ENCODE results near the gene TSPAN2.
A peak's percentile ranks its signal among the peaks of the same experiment; 100 is the strongest.

Gene TSPAN2

DNA sequence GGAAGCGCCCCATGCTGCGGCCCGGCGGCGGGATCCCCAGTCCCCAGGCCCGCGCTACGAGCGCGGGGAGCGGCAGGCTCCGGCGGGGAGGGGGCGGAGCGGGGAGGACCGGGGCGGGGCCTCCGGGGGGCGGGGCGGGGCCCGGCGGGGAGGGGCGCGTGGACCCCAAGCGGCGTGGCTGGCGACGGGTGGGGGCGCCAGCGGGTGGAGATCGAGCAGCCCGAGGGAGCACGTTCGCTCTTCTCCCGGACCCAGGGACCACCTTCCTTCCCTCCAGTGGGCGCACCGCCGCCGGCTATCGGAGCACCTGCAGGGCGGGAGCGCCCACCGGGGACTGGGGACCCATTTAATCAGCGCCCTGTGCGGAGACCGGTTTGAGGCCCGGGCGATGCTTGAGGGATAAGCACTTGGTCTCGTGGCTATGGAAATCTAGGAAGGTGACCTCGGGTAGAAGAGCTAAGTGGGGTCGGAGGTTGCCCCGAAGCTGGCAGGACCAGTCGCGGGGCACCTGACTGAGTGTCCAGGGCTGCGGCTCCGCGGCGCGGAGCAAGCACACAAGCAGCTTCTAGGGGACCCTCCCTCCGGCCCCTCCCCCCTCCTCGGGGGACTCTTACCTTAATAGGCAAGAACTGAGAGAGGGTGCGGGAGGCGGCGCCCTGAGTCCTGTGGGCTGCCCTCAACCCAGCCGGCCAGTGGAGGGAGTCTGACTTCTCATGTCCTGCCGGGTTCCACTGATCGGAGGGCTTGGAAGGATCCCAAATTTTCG, at the start of gene TSPAN2:
Gene TSPAN2, minus strand, starts transcription at position 84 of the 766 bp plus-strand sequence. Its CDS starts 71 bp downstream, at position 13.
- no peak for DNase-seq (ENCODE audit: low read depth, low spot score)

DNA sequence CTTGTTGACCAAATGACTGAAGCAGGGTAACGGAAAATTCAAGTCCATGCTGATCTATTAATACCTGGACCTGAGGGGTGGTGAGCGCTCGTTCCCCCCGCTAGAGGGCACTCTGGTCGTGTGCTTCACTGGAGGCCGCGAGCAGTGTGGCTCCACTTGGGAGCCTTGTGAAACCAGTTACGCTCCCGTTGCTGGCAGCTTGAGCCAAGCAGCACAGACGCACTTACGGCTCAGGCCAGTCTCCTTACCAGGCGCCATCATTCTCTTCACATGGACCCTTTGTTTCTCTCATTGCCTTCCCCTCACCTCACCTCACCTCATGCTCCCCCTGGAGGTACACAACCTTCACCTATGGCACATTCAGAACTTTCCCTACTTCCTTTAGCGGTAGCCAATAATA, 49.7 kb upstream of the TSPAN2 start:
- DNase-seq (ENCODE audit: low read depth, low spot score), result peak; percentile 24

DNA sequence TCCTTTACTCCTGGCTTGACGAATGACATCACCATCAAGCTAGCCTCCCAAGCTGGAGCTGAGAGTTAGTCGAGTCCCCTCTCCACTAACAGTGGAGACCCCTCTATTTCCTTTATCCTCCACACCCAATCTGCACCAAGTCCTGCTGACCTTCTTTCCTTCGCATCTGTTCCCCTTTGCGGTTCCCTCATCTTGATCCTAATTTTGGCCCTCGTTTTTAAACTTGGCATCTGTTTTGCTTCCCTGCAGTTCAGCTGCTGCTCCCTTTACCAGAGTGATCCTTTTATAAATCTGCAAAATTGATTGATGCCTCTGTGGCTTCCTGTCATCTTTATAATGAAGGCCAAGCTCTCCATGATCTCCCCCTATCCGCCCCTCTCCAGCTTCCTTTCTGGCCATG, 49.0 kb upstream of the TSPAN2 start:
- no peak for DNase-seq (ENCODE audit: low read depth, low spot score)

DNA sequence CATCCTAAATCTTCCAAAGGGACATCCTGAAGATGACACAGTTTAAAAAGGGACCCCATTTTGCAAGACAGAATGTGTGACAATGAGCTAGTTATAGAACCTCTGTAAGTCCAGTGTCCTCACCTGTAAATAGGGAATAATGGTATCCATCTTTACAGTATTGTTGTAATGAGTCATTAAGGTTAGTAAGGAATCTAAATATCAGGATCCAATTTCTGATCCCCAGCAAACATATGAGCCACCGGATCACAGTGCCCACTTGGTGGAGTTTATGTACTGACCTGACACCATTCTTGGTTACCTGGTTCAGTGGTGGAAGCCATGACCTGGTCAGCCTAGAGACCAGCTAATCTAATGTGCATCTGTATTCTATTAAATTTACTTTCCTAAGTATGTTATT, 47.9 kb upstream of the TSPAN2 start:
- DNase-seq (ENCODE audit: low read depth, low spot score), result no peak

DNA sequence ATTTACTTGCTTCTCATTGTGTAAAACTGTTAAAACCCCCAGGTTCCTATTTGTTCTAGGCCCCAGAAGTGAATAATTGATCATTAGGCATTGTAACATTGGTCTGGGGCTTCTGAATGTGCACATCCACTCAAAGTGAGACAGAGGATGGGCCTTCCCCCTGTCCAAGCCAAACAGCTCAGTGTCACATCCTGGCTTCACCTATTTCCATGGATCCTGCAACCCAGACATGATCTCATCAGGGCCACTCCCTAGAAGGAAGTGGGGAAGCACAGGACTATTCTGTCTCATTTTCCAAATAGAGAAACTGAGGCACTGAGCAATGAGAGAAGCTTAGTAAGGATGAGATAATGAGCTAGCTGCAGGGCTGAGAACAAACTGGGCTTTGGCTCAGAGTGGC, 47.4 kb upstream of the TSPAN2 start:
- no peak for DNase-seq (ENCODE audit: low read depth, low spot score)

DNA sequence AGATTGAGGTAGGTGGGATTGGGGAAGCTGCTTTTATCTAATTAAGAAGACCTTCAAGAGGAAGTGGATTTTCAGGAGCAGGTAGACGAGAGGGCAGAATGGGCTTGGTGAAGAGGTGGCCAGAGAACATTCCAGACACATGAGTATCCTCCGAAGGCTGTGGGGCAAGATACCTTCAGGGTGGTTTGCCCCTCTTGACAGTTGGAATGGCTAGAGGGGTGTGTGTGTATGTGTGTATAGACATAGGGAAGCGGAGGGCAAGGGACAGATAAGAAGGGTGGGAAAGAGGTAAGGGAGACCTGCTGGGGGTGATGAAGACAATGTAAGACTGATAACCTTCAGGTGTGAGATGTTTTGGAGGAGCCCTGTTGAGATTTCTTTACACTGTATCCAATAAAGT, 46.8 kb upstream of the TSPAN2 start:
- DNase-seq (ENCODE audit: low read depth, low spot score), result no peak

DNA sequence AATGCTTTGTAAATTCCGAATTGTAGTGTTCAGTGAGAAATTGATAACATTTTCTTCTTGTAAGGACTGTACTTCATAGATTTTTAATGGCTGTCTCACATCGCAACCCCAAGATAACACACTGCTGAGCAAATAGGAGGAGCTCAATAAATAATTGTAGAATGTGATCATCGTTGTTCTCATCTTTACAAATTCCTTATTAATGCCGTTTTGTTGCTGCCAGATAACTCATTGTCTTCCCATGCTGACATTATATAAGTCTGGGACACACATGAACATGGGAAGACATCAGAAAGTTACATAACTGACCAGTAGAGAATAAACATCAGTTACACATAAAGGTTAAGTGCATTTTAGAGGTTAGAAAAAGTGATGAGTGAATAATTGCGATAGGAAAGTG, 46.4 kb upstream of the TSPAN2 start:
- no peak for DNase-seq (ENCODE audit: low read depth, low spot score)

DNA sequence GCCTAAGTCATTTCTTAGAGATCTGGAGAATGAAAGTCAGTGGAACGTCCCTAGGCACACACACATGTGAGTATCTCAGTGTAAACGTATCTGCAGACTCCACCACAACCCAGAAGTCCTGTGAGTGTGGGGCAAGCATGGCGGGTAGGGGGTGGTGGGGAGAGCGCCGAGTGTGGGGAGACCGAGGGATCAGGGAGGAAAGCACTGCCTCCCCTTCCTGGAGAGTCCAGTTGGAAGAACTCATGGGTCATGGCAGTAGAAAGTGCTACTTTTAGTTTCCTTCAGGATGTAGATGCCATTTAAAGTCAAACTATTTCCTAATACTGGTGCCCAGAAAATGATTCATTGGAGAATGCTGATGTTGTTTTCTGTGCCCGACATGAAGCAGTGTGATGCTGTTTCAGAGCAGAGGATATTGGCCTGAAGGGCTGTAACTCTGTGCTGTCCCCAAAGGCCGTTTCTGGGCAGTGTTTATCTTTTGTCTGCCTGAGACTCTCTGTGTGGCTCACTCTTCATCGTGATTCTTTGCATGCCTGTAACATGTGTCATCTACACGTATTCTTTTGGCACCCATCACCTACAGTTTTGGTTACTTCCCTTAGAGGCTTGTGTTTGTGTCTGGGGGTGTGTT, 45.7 kb upstream of the TSPAN2 start:
- no peak for DNase-seq (ENCODE audit: low read depth, low spot score)

DNA sequence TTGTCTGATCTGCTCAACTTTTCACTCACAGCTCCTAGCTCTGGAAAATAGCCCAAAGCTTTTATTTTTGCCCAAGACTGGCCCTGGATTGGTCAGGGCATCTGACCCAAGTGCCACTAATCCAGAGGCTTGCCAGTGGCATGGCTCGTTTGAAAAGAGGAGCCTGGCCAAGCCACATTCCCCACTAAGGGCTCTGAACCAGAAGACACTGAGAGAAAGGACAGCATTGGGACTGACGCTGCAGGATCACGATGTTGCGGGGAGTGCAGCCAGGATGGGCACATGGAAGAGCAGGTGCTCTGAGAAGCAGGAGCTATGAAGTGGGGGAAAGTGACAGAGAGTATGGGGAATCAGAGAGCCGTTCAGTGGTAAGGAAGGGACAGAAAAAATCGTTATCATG, 44.9 kb upstream of the TSPAN2 start:
- DNase-seq (ENCODE audit: low read depth, low spot score), result no peak

DNA sequence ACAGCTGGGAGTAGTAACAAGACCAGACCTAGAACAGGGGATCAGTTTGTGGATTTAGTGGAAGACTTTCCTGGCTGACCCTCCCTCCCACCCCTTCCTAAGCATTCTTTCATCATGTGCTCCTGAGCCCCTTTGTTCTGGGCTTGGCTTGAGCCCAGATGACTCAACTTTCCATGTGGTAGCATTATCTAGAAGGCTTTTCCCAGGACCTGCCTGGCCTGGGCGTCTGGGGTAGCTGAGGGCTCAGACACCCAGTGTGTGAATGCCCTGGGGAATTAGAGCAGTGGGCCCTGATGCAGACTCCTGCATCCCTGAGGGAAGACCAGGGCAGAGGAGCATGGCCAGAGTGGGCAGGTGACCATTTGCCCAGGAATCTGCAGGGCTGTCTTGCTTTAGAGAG, 44.1 kb upstream of the TSPAN2 start:
- DNase-seq (ENCODE audit: low read depth, low spot score), result no peak

DNA sequence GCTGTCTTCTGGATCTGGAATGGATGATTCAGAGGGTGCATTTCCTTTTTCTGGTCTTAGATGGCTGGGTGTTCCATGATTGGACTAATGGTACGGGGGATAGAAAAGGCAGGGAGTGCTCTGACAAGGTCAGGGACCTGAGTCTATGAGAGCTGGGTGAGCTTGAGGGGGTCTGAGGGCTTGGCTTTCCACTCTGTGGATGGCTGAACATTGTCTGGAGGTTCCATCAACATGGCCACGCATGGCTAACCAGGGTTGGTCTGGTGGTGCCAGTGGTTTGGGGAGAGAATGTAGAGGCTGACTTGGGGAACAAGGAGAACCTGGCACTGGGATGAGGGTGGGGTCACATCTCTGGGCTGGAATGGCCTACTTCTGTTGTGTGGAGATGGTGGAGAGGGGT, 41.5 kb upstream of the TSPAN2 start:
- DNase-seq (ENCODE audit: low read depth, low spot score), result no peak

DNA sequence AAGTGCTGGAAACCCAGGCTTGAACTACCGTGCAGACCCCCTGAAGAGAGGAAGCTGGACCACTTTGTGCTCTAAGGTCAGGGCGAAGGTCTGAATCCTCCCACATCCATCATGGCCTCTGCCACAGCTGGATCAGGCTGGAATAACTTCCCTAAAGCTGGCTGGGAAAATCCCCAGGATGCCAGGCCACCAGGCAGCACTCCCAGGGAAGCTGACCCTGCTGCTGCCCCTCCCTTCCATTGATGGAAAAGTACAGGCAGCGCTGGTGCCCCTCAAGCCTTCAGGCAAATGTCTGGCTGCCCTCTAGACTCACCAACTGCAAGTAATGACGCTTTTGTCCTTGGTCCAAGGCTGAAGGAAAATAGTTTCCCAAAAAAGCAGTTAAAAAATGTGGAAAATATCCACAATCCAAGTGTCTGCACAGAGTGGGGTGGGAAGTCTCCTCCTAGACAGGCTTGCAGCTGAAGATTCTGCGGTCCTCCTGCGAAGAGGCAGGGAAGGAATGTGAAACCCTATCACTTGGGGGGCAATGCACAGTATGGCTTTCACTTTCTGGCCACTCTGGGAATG, 39.9 kb upstream of the TSPAN2 start:
- no peak for DNase-seq (ENCODE audit: low read depth, low spot score)

DNA sequence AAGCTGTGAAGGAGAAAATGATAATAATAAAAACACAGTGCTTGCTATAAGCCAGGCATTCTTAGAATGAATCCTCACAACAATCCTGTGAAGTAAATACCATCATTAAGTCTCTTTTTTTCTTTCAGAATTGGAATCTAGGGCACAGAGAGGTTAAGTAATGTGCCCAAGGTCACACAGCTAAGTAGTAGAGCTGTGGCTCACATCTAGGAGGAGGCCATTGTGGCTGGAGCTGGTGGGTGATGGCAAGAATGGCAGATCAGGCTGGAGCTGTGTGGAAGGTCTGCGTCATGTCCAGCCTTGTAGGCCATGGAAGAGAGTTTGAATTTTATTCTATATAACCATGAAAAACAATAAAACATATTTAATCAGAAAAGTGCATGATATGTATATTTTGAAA, 38.2 kb upstream of the TSPAN2 start:
- DNase-seq (ENCODE audit: low read depth, low spot score), result no peak

DNA sequence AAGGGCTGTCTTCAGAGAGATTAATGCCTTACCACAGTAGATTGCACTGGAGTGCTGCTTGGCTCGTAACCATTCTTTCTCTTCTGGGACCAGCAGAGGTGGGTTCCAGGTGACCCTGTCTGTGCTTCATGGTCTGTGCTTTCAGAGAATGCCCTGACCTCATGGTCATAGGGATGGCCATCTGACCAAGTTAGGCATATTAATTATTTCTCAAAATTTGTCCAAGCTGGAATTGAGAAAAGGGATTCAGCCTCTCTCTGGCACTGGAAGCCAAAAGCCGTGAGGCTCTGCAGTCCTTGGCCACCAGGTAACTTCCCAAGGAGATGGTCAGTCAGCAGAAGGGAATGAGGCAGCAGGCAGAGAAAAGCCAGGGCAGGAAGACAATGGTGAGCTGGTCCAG, 37.2 kb upstream of the TSPAN2 start:
- DNase-seq (ENCODE audit: low read depth, low spot score), result no peak

DNA sequence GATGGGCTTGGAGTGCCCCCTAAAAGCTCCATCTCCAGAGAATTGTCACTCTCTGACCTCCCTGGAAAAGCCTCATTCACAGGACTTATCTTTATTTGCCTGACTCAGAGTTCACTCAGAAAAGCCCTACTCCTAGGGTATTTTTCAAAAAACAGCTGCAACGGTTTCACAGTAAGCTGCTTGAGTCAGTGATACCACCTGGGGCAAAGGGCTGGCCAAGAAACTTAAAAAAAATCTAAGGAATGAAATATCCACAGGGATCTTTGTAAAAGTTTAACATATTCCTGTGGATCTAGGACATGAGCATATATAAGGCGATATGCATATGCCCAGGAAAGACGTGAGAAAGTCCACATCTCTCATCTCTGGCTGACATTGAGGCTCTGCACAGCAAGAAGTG, 33.8 kb upstream of the TSPAN2 start:
- no peak for DNase-seq (ENCODE audit: low read depth, low spot score)

DNA sequence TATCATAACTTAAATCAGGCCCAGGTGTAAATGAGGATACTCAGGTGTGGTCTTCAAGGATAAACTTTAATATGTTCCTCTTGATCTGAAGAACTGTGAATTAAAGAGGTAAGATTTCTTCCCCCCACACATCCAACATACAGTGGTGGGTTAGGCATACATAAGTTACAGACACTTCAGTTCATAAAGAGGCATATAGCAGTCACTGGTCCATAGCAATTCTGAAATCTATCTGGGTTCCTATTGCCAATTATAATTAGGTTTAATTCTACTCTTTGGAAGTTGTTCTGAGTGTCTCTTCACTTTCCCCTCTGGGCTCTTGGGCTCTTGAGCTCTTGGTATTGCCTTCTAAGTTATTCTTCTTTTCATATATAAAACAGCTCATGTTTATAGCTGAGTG, 32.5 kb upstream of the TSPAN2 start:
- DNase-seq (ENCODE audit: low read depth, low spot score), result no peak

DNA sequence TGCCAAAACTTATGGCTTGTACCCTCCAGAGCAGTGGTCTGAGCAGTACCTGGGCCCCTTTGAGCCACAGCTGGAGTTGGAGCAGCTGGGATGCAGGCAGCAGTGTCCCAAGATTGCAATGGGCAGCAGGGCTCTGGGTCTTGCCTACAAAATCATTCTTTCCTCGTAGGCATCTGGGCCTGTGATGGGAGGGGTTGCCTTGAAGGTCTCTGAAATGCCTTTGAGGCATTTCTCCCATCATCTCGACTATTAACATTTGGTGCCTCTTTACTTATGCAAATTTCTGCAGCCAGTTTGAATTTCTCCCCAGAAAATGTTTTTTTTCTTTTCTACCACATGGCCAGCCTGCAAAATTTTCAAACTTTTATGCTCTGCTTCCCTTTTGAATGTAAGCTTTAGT, 31.0 kb upstream of the TSPAN2 start:
- DNase-seq (ENCODE audit: low read depth, low spot score), result no peak

DNA sequence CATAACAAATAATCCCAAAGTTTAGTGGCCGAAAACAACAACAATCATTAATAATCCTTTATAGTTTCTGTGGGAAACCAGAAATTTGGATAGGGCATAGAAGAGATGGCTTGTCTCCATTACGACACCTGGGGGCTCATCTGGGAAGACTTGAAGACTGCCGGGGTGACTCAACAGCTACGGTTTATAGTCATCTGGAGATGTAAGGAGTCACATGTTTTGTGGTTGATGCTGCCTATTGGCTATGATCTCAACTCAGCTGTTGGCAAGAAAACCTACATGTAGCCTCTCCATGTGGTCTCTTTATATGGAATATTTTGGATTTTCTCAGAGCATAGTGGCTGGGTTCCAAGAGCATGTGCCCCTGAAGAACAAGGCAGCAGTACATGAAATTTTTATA, 29.3 kb upstream of the TSPAN2 start:
- DNase-seq (ENCODE audit: low read depth, low spot score), result no peak

DNA sequence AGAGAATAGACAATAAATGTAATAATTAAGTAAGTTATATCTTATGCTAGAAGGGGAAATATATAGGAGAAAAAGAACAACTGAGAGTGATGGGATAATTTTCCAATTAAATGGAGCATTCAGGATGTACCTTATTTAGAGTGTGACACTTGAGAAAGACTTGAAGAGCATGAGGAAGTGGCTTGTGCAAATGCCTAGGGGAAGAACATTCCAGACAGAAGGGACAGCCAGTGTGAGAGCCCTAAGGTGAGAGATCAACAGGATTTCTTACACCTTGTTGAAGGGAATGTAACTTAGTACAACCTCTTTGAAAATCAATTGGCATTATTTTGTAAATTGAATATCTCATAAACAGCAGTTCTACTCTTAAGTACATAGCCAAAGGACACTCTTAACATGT, 28.8 kb upstream of the TSPAN2 start:
- no peak for DNase-seq (ENCODE audit: low read depth, low spot score)

DNA sequence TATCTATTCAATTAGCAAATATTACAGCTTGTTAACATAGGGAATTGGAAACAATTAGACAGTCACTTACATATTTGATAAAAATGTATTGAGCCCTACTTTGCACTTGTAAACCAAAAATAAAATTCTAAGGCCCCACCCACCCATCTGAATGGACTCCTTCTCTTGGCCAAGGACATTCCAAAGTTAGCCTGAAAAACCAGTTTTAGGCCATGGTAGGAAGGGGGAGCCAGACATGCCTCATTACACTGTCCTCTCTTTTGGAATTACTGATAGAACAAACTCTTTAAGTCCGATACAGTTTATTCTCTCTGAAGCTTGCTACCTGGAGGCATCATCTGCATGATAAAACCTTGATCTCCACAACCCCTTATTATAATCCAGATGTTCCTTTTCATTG, 28.0 kb upstream of the TSPAN2 start:
- no peak for DNase-seq (ENCODE audit: low read depth, low spot score)

DNA sequence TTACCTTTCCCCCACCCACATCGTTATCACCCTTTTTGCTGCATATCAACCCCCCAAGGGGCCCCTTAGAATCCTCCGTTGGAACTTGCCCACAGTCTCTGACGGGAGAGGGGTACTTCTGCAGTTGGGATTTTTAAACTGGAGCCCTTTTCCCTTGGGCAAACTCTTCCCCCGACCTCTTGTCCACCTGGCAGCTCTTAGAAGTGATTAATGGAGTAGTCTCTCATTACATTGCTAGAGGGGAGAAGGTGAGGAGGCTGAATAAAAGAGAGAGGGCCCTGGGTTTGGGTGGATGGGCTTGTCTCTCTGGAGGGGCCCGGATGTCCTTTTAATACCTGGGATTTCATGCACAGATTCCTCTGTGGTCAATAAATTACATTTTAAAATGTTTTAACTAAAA, 27.2 kb upstream of the TSPAN2 start:
- no peak for DNase-seq (ENCODE audit: low read depth, low spot score)

DNA sequence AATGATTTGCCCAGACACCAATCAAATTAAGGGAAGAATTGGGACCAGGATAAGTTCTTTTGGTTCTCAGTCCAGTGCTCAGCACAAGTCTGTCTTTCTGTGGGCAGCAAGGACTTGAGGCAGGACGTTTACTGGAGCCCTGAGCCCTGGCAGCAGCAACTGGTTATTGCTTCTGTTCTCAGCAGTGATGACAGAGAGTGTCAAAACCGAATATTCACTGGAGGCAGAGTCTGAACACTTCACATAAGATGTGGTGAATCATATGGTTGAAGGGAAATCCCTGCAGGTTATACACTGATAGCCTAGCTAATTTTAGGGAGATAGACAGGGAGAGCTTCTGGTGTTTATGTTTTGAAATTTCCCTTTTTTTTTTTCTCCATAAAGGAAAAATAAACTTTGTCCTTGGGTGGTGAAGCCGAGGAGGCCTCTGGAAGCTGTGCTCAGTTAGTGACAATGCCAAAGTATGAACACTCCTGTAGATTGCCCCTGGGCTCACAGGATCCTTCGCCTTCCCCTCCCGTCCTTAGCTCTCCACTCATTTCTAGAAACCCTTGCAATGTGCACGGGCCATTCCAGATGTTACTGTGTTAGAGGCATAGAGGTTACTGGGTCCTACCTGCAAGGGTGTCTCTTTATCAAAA, 26.3 kb upstream of the TSPAN2 start:
- no peak for DNase-seq (ENCODE audit: low read depth, low spot score)

DNA sequence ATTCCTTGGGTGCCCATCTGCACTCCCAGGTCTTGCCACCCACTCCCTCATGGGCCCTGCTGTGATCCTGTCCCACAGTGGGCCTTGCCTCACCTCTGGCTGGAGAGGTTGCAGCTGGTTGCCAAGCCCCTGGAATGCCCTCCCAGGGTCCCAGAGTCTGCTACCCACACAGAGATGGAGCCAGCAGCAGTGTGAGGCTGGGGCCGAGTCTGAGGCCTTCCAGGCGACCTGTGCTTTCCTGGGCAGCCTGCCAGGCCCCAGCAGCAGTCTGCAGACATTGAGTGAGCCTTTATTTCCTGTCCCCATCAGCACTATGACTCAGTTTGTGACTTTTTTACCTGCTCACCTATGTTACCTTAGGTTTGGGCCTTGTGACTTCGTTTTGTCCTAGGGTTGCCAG, 25.0 kb upstream of the TSPAN2 start:
- no peak for DNase-seq (ENCODE audit: low read depth, low spot score)
